GM18499 (cell line): ENCODE data around the gene PLEKHG3.

Experiments used
- ATAC-seq: cut with Tn5 transposase; IDR thresholded peaks from one replicate; pipeline ENCODE4 v1.9.1; 2021; ENCODE audit warnings: moderate number of reproducible peaks; ENCODE audit not compliant: insufficient read depth, unreplicated experiment

Gene PLEKHG3

DNA sequence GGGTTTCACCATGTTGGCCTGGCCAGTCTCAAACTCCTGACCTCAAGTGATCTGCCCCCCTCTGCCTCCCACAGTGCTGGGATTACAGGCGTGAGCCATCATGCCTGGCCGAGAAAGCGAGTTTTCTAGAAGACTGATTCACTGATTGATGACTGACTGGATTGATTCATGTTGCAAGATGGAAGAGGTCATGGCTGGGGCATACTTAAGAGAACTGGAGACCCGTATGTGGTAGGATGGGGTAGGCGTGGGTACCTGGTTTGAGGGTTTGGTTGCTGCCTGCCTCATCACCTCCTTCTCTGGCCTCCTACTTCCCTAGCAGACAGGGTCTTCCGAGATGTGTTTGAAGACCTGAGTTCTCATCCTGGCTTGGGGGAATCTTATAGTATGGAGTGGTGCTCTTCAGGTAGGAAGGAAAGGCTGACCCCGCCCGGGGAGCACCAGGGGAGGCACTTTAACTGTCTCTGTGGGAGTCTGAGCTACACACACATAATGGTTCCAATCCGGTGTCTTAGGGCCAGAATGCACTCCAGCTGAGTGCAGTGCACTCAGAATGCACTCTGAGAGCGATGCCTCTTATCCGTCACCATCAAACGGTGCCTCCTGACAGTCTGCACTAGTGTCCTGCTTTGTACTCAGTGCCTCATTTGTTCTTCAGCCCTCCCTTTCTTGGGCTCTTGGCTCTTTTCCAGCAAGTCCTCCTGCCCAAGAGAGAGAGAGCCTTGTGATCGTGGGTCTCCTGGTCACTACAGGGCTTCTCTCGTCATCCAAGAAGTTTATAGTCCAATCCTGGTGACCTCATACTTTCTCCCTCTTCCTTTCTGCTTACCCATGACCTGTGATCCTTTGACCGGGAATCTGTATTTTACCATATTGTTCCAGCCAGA is 19.7 kb downstream of the PLEKHG3 start:
- ATAC-seq: no peak

GRCh38 chr14:64724578-64724930 is 20.3 kb downstream of the PLEKHG3 start:
- no peak for ATAC-seq

GRCh38 chr14:64725261-64725815 is 21.1 kb downstream of the PLEKHG3 start:
- no peak for ATAC-seq

DNA sequence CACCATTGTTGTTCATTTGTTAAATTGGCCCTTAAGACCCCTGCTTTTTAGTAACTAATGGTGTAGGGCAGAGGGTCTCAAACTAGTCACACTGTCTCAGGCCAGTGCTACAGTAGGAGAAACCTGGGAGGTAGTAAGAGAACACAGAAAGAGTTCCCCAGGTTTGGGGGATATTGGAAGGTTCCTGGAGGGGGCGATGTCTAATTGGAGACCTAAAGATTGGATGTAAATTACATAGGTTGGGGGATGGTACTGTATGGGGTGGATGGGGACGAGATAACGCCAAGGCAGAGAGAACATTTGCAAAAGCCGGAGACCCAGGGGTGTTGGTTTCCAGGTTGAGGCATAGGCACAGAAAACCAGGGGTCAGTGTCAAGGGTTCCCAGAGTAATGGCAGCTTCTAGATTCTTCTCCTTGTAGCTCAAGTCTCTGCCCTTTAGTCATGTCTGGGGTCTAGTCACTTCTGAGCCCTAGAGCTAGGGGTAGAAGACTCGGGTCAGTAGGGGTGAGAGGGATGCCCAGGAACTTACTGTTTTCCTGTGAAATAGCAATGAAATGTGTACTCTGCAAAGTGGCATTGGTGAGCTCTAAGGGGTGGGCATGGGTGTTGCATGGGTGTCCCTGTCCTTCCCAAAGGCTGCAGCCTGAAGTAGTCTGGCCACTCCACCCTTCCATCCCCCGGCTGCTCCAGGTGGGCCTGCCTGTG is 21.8 kb downstream of the PLEKHG3 start:
- no peak for ATAC-seq

DNA sequence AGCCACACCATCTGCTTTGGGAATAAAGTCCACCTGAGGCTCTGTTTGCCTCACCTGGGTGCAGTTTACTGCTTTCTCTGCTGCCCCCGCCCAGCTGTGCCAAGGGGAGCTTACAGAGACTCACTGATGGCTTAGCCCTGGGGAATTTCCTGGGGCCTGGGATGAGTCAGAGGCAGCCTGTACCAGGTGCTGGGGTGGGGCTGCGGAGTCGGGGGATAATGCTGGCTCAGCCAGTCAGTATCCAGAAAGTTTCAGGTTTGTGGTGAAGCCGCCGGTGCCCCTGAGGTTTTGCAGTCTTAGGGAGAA is 22.3 kb downstream of the PLEKHG3 start:
- ATAC-seq: no peak

- no peak for ATAC-seq
These were observed 23.4 kb downstream of the PLEKHG3 start for GRCh38 chr14:64727551-64728071.

DNA sequence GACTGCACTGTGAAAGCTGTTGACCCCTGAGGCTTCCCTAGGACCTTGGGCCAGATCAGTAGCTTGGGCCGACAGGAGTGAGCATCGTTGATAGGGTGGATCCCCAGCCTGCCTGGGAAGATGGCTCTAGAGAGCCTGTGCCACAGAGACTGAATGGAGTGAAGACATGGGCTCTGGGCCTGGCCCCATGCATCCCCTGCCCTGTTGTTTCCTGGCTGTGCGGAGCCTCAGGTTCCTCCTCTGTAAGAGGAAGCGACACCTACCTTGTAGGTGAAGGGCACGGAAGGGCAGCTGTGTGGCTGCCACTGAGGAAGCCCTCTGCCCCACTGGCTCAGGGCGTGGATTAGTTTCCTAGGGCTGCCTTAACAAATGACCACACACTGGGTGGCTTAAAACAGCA is 23.9 kb downstream of the PLEKHG3 start:
- ATAC-seq: no peak

DNA sequence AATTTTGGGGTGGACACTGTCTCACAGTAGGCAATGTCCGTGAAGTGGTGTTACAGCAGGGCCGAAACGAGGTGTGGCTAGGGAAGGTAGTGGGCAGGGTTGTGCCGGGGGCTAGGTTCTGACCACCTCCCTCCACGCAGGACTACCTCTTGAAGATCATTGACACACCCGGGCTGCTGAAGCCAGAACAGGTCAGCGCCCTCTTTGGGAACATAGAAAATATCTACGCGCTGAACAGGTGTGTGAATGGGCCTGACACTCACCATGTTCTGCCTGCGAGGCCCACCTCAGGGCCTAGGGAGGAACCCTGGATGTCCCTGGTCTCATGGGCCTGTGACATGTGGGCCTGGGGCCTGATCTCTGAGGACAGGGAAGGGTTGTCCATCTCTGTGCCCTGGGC is 24.6 kb downstream of the PLEKHG3 start:
- ATAC-seq: no peak

DNA sequence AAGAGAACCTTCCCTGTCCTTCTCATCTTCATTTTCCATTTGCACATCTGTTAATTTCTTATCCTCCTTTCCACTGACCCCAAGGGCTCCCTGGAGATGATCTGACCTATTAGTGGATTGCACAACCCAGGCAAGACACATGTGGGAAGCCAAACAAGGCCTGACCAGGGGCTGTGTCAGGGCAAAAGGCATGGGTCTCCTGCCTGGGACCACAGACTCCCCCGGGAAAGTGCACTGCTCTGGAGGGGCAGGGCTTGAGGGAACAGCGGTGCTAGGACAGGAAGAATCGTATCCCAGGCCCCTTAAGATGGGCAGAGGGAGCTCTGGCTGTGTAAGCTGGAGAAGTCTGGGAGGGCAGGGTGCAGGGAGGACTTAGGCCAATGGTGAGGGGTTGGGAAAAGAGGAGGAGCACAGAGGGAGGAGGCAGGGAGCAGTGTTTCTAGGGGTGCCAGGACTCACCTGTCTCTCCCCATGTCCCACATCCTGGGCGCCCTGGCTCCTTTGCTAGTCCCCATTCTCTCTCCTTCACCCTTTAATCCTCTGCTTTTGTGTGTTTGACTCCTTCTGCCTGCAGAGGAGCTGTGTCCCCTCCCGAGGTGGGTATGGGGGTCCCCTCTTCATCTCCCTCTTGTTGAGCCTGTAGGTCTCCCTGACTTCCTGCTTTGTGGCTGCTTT is 25.3 kb downstream of the PLEKHG3 start:
- ATAC-seq: no peak

- no peak for ATAC-seq
These were observed 25.8 kb downstream of the PLEKHG3 start for GRCh38 chr14:64730061-64730440.

DNA sequence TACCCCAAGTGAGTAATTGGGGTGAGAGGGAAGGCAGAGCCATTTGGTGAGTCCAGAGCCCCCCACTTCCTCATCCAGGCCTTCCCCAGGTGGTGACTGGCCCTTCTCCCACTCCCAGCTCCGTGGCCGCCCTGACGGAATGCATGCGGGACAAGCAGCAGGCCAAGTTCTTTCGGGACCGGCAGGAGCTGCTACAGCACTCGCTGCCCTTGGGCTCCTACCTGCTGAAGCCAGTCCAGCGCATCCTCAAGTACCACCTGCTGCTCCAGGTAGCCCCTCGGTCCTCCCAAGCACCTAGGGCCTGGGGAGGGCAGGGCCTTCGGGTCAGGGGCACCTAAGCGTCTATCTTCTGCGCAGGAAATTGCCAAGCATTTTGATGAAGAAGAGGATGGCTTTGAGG is 26.5 kb downstream of the PLEKHG3 start:
- ATAC-seq: no peak

GRCh38 chr14:64731141-64731581 is 26.9 kb downstream of the PLEKHG3 start:
- ATAC-seq: no peak

DNA sequence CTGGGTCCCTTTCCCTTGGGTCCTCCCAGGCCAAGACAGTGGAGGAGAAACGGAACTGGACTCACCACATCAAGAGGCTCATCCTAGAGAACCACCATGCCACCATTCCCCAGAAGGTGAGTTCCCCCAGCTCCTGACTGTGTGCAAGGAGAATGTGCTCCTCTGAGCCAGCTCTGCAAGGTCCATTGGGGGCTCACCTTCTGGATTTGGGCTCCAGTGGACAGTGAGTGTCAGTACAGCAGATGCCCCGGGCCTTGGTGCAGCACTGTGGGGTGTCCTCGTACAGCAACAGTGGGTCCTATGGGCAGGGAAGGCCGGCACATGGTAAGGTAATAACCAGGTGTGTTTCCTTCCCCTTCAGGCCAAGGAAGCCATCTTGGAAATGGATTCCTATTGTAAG is 27.8 kb downstream of the PLEKHG3 start:
- ATAC-seq: no peak

DNA sequence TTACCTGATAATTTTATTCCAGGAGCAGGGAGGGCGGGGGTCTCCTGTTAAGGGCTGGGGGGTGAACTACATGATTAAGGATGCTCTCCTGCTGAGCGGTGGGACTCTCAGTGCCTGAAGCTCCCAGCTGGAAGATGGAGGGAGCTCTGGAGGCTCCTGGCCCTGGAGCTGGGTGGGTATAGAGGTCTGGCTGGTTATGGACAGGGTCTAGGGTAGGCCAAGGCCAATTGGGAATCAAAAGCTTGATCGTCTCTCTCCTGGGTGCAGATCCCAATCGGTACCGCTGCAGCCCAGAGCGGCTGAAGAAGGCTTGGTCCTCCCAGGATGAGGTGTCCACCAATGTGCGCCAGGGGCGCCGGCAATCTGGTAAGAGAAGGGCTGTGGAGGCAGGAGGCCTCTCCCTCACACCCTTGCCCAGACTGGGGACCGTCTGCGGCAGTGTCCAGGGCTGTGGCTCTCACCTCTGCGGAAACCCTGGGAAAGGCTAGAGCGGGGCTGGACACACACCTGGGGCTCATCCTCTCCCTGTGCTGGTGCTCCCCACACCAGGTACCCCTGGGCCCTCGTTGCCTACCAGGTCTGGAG is 28.4 kb downstream of the PLEKHG3 start:
- ATAC-seq: no peak

DNA sequence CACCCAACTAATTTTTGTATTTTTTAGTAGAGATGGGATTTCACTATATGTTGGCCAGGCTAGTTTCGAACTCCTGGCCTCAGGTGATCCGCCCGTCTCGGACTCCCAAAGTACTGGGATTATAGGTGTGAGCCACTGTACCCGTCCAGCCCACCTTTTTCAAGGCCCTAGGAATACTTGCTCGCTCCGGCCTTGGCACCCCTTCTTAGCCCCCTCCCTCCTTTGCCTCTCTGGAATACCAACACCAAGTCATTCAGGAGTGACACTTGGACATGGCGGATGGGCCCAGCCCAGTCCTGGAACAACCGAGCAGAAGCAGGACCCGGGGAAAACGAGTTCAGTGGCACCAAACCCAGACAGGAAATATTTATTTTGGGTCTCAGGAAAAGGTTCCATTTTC is 29.1 kb downstream of the PLEKHG3 start:
- no peak for ATAC-seq

GRCh38 chr14:64733899-64734298 is 29.7 kb downstream of the PLEKHG3 start:
- no peak for ATAC-seq

DNA sequence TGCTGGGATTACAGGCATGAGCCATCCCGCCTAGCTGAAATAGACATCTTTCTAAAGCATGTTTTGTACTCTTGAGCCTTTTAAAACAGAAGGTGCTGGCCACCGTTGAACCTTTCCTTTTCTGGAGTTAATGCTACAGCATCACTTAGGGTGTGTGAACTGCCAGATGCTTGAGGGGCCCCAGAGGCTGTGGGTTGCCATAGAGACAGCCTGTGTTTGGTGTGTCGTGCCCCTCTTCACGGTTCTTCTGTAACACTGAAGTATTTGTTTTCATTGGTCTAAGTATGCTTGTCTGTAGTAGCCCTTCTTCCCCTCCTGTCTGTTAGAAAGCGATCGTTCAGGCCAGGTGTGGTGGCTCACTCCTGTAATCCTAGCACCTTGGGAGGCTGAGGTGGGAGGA is 30.8 kb downstream of the PLEKHG3 start:
- ATAC-seq: no peak

- ATAC-seq: no peak
These were observed 32.3 kb downstream of the PLEKHG3 start for GRCh38 chr14:64736271-64737169.
